CD1c-positive myeloid dendritic cell (primary cell): Measurements from ENCODE around the gene STKLD1.
"Not testable (repeated sequence)": the region's sequence is repeated elsewhere in the genome, so short reads cannot be mapped to it uniquely, and the experiment has no call there.

Experiments used
- DNase-seq: peaks from one replicate; pipeline ENCODE4 v3.0.0-alpha.2; 2016; ENCODE audit errors: extremely low spot score

Gene STKLD1

DNA sequence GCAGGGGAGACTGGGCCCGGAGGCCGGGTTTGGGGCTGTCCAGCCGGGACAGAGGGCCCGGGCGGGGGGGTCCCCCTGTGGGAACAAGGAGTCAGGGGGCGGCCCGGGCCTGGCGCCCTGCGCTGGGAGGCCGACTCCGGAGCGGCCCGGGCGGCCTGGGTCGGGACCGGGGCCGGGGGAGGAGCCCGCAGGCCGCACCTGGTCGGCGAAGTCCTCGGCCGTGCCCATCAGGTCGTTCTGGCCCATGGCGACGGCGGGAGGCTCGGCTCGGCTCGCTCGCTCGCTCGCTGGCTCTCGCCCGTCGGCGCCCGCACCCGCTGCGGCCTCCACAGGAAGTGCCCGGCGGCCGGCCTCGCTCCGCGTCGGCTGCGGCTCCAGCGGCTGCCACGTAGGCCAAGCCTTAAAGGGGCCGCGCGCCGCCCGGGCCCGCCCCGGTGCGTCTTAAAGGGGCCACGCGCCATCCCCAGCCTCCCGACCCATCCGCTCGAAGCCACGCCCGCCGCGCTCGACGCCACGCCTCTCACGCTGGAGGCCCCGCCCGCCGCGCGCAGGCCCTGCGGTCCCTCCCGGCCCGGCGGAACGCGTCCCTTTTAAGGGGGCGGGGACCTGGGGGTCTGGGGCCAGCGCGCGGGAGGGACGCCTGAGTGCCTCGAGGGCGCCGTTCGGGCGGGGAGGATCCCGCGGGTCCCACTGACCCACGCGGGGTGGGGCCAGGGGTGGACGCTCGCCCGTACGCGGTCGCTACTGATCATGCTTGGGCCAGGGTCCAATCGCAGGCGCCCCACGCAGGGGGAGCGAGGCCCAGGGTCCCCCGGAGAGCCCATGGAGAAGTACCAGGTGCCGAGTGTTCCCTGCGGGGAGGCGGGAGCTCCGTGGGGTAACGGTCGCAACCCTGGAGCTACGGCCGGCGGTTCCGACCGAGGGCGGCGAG lies at the start of gene STKLD1, which contains the start of gene SURF4:
Gene STKLD1, plus strand, starts transcription at position 643 of the 931 bp plus-strand sequence. Its CDS starts 108 bp downstream, at position 751.
Gene SURF4, minus strand, starts transcription at position 337 of the 931 bp plus-strand sequence. Its CDS starts 91 bp downstream, at position 246.
- peak; percentile 98 for DNase-seq

DNA sequence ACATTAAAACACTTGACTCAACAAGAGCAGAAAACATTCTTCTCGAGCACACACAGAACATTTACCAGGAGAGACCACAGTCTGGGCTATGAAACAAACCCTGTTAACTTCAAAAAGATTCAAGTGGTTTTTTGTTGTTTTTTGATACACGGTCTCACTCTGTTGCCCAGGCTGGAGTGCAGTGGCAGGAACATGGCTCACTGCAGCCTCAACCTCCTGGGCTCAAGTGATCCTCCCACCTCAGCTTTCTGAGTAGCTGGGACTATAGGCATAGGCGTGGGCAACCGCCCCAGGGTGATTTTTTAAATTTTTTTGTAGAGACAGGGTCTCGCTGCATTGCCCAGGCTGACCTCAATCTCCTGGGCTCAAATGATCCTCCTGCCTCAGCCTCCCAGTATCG lies 49.1 kb upstream of the STKLD1 start:
- DNase-seq, result not testable (repeated sequence)

DNA sequence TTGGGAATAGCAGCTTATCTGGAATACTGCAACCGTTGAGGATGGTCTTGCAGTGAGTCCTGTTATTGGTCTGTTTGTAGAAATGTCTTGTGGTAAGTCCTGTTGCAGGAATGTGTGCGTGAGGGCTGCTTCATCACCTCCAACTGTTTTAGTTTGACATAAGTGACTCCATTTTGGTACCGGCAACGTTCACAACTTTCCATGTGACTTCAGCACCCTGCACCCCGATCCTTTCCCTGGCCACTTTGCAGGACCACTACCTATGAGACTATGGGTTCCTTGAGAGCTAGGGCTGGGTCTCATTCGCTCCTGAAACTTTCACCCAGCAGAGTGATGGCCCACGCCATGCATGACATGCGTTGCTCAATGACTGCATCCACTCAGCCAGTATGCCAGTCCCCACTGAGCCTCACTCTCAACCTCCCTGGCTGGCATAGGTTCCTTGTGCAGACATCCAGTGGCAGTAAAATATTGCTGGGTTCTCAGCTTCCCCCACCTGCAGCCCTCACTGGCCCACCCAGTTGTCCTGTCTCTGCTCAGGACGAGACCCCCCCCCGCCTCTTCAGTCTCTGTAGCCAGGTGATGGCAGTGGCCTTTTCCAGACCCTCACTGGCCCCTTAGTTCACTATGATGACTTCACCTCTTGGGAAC lies 48.2 kb upstream of the STKLD1 start:
- DNase-seq, result no peak

GRCh38 chr9:133329306-133330156 lies 46.6 kb upstream of the STKLD1 start:
- DNase-seq, result peak; percentile 12

GRCh38 chr9:133331221-133331620 lies 44.9 kb upstream of the STKLD1 start:
- DNase-seq, result no peak

DNA sequence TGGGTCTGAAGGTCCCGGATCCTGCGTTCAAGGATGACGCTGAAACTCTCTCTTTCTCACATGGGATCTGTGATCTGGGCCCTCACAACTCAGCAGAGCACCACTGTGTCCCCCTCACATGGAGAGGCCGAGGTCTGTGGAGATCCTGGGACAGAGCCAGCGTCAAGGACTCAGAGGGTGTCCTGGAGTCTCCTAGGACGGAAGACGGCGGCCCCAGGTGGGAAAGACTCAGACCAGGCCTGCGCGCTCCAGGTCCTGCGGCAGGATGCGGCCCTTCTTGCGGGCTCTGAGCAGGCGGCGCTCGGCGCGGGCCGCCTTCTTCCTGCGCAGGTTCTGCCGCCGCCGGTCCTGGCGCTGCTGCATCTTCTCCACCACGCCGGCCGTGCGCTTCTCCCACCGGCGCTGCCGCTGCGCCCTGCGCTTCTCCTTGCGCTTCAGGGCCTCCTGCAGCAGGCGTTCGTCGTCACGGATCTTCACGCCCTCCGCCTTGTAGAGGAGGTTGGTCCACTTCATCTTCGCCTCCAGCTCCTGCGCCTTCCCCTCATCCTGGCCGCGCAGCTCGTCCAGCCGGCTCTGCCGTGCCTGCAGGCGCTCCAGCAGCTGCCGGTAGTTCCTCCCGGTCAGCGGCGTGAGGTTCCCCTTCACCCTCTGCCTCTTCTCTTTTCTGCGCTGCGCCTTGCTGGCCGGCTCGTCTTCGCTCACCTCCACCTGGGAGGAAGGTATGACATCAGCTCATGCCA lies 44.4 kb upstream of the STKLD1 start:
- no peak for DNase-seq

DNA sequence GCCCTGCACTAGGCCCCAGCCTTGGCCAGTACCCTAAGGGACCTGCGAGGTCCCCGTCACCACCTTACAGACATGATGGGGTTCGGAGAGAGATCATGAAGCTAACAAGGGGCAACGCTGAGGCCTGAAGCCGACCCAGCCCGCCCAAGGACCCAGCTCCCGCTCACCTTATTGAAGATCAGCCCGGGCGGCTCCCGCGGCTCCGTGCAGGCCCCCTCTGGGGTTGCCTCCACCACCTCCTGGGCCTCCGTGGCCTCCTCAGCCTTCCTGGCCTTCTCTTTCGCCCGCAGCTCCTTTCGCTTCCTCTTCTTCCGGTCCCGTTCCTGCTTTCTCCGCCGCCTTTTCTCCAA lies 43.8 kb upstream of the STKLD1 start:
- DNase-seq, result no peak

DNA sequence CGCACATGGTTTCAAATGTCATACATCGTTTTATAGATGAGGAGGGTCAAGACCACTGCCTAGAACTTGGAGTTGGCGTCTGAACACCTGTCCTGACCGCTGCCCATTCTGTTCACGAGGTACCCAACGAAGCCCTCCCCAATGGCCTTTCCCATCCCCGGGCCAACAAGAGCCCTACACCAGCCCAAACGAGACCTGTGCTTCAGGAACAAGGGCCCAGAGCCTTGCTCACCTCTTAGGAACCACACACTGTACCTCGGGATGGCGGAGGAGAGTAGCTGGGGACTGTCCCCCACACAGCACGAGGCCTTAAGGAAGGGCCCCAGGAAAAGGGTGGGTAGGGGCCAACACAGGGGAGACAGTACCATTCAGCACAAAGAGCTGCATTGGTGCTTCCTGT lies 43.2 kb upstream of the STKLD1 start:
- no peak for DNase-seq

DNA sequence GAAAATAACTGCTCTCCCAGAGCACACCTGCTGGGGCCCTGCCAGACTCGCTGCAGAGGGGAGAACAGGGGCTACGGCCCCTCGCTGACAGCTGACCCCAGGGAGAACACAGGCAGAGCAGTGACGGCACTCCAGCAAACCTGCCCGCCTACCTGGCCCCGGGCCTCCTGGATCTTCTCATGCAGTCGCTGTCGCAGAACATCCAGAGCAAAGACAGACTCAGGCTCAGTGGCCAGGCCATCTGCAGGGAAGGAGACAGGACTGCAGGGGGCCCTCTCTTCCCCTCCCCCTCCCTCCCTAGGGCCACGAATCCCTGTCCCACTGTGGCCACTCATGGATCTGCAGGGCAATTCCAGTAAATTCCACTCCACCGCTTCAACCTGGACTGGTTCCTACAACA lies 42.6 kb upstream of the STKLD1 start:
- no peak for DNase-seq

- no peak for DNase-seq
These were observed 42.0 kb upstream of the STKLD1 start for GRCh38 chr9:133334161-133334560.

GRCh38 chr9:133334888-133335287 lies 41.3 kb upstream of the STKLD1 start:
- not testable (repeated sequence) for DNase-seq

- DNase-seq, result peak; percentile 95
These were observed 40.0 kb upstream of the STKLD1 start, which contains the start of gene SURF6 for GRCh38 chr9:133335924-133336811. Gene SURF6, minus strand, starts transcription at chr9:133336188. Its CDS starts 56 bp downstream, at chr9:133336132.

- DNase-seq, result no peak
These were observed 36.5 kb upstream of the STKLD1 start for GRCh38 chr9:133339641-133340040.

DNA sequence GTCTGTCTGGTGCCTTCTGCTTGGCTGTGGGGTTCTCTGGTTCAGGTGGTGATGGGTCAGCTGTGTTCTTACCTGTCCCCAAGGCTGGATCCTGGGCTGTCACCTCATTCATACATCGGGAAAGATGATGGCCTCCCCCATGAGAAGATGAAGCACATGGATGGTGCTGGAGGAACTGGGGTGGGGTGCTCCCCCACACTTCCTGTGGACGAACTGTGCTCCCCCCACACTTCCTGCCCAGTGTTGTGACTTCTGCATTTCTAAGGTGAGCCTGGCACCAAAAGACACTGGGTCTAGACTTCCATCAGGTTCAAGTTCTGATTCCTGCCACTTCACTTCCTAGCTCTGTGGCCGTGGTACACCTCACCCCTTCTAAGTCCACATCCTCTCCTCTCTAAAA lies 35.9 kb upstream of the STKLD1 start:
- DNase-seq, result peak; percentile 21

DNA sequence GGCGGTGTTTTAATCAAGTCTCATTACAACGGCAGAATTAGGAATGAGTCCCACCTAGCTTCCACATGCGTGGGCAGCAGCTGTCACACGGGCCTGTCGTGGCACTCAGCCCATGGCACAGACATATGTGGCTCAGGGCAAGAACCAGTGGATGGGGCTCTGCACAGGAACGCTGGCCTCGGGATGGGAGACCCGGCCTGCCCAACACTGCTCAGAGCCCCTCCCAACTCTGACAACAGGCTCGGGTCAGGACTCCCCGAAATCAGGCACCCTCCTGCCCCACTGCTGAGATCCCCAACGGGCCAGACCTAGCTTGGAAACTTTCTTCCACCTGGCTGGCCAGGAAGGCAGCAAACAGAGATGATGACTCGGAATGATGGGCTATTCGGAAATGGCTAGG lies 35.2 kb upstream of the STKLD1 start:
- DNase-seq, result no peak

DNA sequence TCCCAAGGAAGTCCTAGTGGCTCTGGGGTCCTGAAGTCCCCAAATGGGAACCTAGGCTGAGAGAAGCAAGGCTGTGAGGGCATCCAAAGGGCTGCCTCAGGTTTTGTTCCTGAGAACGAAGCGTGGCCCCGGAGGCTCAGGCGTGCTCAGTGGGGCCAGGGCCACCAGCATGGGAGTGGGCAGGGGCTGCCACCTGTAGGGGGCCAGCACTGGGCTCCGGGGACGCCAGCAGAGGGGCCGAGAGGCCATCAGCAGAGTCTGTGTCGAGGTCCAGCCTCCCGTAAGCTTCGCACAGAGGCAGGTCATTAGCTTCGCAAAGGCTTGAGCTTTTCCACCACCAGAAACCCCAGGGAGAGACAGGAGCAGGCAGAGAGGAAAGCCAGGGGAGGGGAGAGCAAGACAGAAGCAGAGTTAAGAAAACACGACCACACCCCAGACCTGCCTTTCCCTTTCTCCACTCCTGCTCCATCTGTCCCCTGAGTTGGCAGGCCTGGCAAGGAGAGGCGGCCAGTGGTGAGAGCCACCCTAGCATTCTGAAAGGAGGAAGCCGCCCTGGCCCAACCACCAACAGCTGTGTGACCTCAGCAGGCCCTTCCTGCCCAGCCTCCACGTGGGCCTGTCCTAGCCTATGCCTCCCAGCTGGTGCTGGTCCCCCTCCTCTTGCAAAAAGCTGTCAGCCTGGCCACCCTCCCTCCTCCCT lies 34.6 kb upstream of the STKLD1 start:
- peak; percentile 76 for DNase-seq

DNA sequence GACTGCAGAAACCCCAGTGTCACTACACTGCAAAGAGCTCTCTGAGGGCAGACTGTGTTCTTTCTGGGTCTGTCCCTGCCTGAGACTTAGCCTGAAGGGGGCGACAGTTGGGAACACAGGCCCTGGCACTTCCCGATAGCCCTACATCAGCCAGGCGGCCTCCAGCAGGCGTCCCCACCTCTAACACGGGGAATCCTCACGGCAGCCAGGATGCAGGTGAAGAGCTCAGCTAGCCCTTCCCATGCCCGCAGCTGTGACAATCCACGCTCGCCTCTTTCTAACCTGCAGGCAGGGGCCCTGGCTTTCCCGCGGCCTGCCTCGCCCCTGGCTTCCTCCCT lies 34.1 kb upstream of the STKLD1 start:
- no peak for DNase-seq

- DNase-seq, result no peak
These were observed 33.6 kb upstream of the STKLD1 start for GRCh38 chr9:133342570-133342969.

- no peak for DNase-seq
These were observed 32.1 kb upstream of the STKLD1 start for GRCh38 chr9:133344071-133344470.

DNA sequence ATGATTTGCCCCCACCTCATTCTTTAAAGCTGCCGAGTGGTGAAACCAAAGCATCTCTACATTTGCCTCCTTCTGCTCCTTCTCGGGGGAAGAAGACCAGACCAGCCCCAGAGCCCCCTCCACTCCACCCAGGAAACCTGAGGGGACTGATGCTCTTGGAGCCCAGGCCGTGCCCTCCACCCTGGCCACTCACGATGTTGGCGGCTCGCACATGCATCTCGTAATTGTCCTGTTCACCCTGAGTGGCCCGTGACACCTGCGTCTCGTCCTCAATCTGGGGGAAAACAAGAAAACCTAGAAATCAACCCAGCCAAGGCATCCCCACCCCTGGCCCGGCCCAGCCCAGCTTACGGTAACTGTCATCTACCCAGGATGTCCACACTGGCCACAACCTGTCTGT lies 31.2 kb upstream of the STKLD1 start:
- DNase-seq, result no peak
